ENCODE data around the gene MYBPH. TPM values are rescaled to one million over a fixed set of nuclear protein-coding genes. Genes with fewer than 3 reads are reported as not detected.

MYBPH gene
- total RNA-seq, 2 experiments from 2014 or later: not detected

- TF ChIP-seq, protein P1, sequence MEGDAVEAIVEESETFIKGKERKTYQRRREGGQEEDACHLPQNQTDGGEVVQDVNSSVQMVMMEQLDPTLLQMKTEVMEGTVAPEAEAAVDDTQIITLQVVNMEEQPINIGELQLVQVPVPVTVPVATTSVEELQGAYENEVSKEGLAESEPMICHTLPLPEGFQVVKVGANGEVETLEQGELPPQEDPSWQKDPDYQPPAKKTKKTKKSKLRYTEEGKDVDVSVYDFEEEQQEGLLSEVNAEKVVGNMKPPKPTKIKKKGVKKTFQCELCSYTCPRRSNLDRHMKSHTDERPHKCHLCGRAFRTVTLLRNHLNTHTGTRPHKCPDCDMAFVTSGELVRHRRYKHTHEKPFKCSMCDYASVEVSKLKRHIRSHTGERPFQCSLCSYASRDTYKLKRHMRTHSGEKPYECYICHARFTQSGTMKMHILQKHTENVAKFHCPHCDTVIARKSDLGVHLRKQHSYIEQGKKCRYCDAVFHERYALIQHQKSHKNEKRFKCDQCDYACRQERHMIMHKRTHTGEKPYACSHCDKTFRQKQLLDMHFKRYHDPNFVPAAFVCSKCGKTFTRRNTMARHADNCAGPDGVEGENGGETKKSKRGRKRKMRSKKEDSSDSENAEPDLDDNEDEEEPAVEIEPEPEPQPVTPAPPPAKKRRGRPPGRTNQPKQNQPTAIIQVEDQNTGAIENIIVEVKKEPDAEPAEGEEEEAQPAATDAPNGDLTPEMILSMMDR (conservative IDR thresholded peaks at IDR 0.05; ENCODE audit: low read length): no peak
- TF ChIP-seq EZH2phosphoT487 (IDR thresholded peaks at IDR 0.05; ENCODE audit: borderline replicate concordance, low read depth, low read length): no peak
- BruUV-seq (replicated peaks): no TSS peak
- H3K4me3 ChIP-seq (ENCODE audit: low read depth, low read length, poor library complexity, severe bottlenecking): no peak overlapping the region
Measured at GRCh38 chr1:203133970-203134725, 41.5 kb downstream of the MYBPH start.

GRCh38 chr1:203131548-203132200, 44.0 kb downstream of the MYBPH start:
- Histone ChIP-seq H3K9me2 (ENCODE audit: insufficient read depth, low read length) (no peaks in the 10 kb centered on the region), H3K79me2 (ENCODE audit: insufficient read depth, low read depth, low read length) (no peaks in the 10 kb centered on the region), H2AFZ (ENCODE audit: low read length) (no peak overlapping the region), H3K27ac (ENCODE audit: low read depth, low read length, poor library complexity, severe bottlenecking) (no peak overlapping the region), H3K9me3 (ENCODE audit: low read length) (no peaks in the 10 kb centered on the region), H3K4me3 (ENCODE audit: low read depth, low read length, poor library complexity, severe bottlenecking) (no peak overlapping the region), H4K20me1 (ENCODE audit: insufficient read depth, low read length) (no peaks in the 10 kb centered on the region), H3K4me2 (ENCODE audit: low read length) (no peak overlapping the region), H3K36me3 (ENCODE audit: insufficient read depth, low read length) (no peaks in the 10 kb centered on the region), H3K4me1 (ENCODE audit: insufficient read depth, low read length, poor library complexity, severe bottlenecking) (no peaks in the 10 kb centered on the region)
- TF ChIP-seq, protein P1 (conservative IDR thresholded peaks at IDR 0.05; ENCODE audit: low read length): no peak
- no peak for TF ChIP-seq EZH2phosphoT487 (IDR thresholded peaks at IDR 0.05; ENCODE audit: borderline replicate concordance, low read depth, low read length)
- POLR2A ChIA-PET: interaction anchor here (1.3 kb wide), 1 partner anchor 9 kb away, joined by 3 read pairs; no protein-coding TSS in a partner anchor
- BruUV-seq (replicated peaks): no TSS peak
- intact Hi-C loops (cut with micrococcal nuclease; ENCODE audit: unreplicated experiment): no loop called here
- CTCF ChIA-PET (ENCODE audit: unreplicated experiment): no interaction called here
- no peak for DNase-seq (ENCODE audit: low spot score)

More at GRCh38 chr1:203133970-203134725, 41.5 kb downstream of the MYBPH start:
- Histone ChIP-seq H3K27ac (ENCODE audit: low read depth, low read length, poor library complexity, severe bottlenecking) (no peak overlapping the region), H3K4me2 (ENCODE audit: low read length) (no peak overlapping the region), H4K20me1 (ENCODE audit: insufficient read depth, low read length) (no peaks in the 10 kb centered on the region), H3K4me1 (ENCODE audit: insufficient read depth, low read length, poor library complexity, severe bottlenecking) (no peaks in the 10 kb centered on the region), H2AFZ (ENCODE audit: low read length) (no peak overlapping the region), H3K36me3 (ENCODE audit: insufficient read depth, low read length) (no peaks in the 10 kb centered on the region), H3K79me2 (ENCODE audit: insufficient read depth, low read depth, low read length) (no peaks in the 10 kb centered on the region), H3K9me2 (ENCODE audit: insufficient read depth, low read length) (no peaks in the 10 kb centered on the region), H3K9me3 (ENCODE audit: low read length) (no peaks in the 10 kb centered on the region)
- ChIA-PET CTCF (ENCODE audit: unreplicated experiment) (interaction anchor here (0.6 kb wide), 1 partner anchor 87 kb away, joined by 3 read pairs; no protein-coding TSS in a partner anchor), POLR2A (no interaction called here)
- no peak for DNase-seq (ENCODE audit: low spot score)
- intact Hi-C loops (cut with micrococcal nuclease; ENCODE audit: unreplicated experiment): no loop called here
